Stomach (tissue), 4 donors: ENCODE results near the gene MEGF8.

Experiments
- POLR2A ChIP-seq, 4 donors: fragments of 450-650 bp; IDR thresholded peaks; one replicate each; pipeline ENCODE4 v1.6.1; 2016; ENCODE audit warnings: antibody characterized with exemption in 4 of 4, control low read depth in 2 of 4, mild to moderate bottlenecking in 1 of 4, moderate library complexity in 1 of 4
- TF ChIP-seq, protein P1 (sequence below), 7 experiments: fragments of 450-650 bp in 4 of 7; fragments of 200-600 bp in 3 of 7; sonication (generic) in 3 of 7; IDR thresholded peaks; one replicate each; pipeline ENCODE4 v1.5.1; 2016 to 2019; ENCODE audit warnings: antibody characterized with exemption in 7 of 7, control low read depth in 2 of 7, mild to moderate bottlenecking in 1 of 7

DNA sequence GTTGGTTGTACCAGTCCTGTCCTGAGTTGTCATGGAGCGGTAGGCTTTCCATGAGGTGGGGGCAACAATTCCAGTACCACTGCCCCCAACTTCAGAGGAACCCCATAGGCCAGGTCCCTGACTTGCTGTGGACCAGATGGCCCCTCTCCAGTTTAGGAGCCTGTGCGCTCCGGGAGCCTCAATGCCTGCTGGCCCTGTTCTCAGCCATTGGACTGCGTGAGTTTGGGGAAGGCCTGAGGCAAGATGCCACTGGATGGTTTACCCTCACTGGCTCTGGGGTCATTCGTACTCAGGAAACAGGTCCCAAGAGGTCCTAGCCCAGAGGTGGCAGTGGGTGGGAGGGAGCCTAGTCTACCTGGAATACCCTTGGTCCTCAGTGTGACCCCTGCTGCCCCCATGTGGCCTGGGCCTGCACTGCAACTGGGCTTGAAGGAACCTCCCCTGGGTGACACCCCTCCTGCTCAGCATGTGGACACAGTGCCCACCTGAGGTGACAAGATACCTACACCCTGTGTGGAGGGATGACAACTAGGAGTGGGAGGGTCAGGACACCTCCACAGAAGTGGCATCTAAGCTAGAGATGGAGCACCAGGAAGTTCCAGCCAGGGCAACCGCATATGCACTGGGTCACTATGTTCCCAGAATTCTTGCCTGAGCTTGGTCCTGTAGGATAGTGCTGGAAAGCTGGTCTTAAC lies 29.5 kb upstream of the MEGF8 start:
- TF ChIP-seq, protein P1, sequence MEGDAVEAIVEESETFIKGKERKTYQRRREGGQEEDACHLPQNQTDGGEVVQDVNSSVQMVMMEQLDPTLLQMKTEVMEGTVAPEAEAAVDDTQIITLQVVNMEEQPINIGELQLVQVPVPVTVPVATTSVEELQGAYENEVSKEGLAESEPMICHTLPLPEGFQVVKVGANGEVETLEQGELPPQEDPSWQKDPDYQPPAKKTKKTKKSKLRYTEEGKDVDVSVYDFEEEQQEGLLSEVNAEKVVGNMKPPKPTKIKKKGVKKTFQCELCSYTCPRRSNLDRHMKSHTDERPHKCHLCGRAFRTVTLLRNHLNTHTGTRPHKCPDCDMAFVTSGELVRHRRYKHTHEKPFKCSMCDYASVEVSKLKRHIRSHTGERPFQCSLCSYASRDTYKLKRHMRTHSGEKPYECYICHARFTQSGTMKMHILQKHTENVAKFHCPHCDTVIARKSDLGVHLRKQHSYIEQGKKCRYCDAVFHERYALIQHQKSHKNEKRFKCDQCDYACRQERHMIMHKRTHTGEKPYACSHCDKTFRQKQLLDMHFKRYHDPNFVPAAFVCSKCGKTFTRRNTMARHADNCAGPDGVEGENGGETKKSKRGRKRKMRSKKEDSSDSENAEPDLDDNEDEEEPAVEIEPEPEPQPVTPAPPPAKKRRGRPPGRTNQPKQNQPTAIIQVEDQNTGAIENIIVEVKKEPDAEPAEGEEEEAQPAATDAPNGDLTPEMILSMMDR (IDR thresholded peaks at IDR 0.05) = peak in 5 of 7 experiments; percentile 87 to 98 (median 95)
- no peak for TF ChIP-seq POLR2A (IDR thresholded peaks at IDR 0.05)
